ENCODE measurements around the gene FRMPD3. TPM values are rescaled to one million over a fixed set of nuclear protein-coding genes. Genes with fewer than 3 reads are reported as not detected.
"Not testable (repeated sequence)": the region's sequence is repeated elsewhere in the genome, so short reads cannot be mapped to it uniquely, and the experiment has no call there.

Gene FRMPD3
- total and polyA plus RNA-seq, 9 donors: 0.04 to 0.39 (median 0.12) TPM

- H3K9me3 ChIP-seq (replicated peaks; ENCODE audit: control insufficient read depth, low read depth, low read length); DNase-seq; H3K36me3 ChIP-seq (ENCODE audit: control insufficient read depth, insufficient read depth, low read length); H3K27ac ChIP-seq (ENCODE audit: low read length); H3K4me1 ChIP-seq (ENCODE audit: control insufficient read depth, insufficient read depth, low read length); H3K4me3 ChIP-seq (ENCODE audit: low read length): not testable (repeated sequence)
- WGBS (ENCODE audit: insufficient coverage): no CpG with 5 or more reads among the region's 4 CpGs
- H3K27me3 ChIP-seq (ENCODE audit: control insufficient read depth, insufficient read depth, low read length): peaks cover 19% of the 10 kb centered on the region
Measured at GRCh38 chrX:107471420-107471819, 22.0 kb downstream of the FRMPD3 start.

- Histone ChIP-seq H3K4me3 (ENCODE audit: low read length) (no peak overlapping the region), H3K27ac (ENCODE audit: low read length) (no peak overlapping the region), H3K27me3 (ENCODE audit: control insufficient read depth, insufficient read depth, low read length) (peaks cover 40% of the 10 kb centered on the region), H3K4me1 (ENCODE audit: control insufficient read depth, insufficient read depth, low read length) (no peaks in the 10 kb centered on the region), H3K9me3 (replicated peaks; ENCODE audit: control insufficient read depth, low read depth, low read length) (no peaks in the 10 kb centered on the region), H3K36me3 (ENCODE audit: control insufficient read depth, insufficient read depth, low read length) (no peaks in the 10 kb centered on the region)
- no peak for DNase-seq
- no CpG with 5 or more reads among the region's 4 CpGs for WGBS (ENCODE audit: insufficient coverage)
Measured at GRCh38 chrX:107477406-107477805, 28.0 kb downstream of the FRMPD3 start.

GRCh38 chrX:107480272-107480671 is 30.8 kb downstream of the FRMPD3 start:
- no peaks in the 10 kb centered on the region for H3K36me3 ChIP-seq (ENCODE audit: control insufficient read depth, insufficient read depth, low read length)
- 66% methylated on average over 3 of the region's 5 CpGs for WGBS (ENCODE audit: insufficient coverage)
- H3K4me1 ChIP-seq (ENCODE audit: control insufficient read depth, insufficient read depth, low read length): peaks cover 18% of the 10 kb centered on the region
- no peak overlapping the region for H3K4me3 ChIP-seq (ENCODE audit: low read length)
- H3K9me3 ChIP-seq (replicated peaks; ENCODE audit: control insufficient read depth, low read depth, low read length): no peaks in the 10 kb centered on the region
- H3K27me3 ChIP-seq (ENCODE audit: control insufficient read depth, insufficient read depth, low read length): peaks cover 51% of the 10 kb centered on the region
- DNase-seq: no peak
- no peak overlapping the region for H3K27ac ChIP-seq (ENCODE audit: low read length)

- no peak overlapping the region for H3K4me3 ChIP-seq (ENCODE audit: low read length)
- peaks cover 18% of the 10 kb centered on the region for H3K4me1 ChIP-seq (ENCODE audit: control insufficient read depth, insufficient read depth, low read length)
- H3K36me3 ChIP-seq (ENCODE audit: control insufficient read depth, insufficient read depth, low read length): no peaks in the 10 kb centered on the region
- no peaks in the 10 kb centered on the region for H3K9me3 ChIP-seq (replicated peaks; ENCODE audit: control insufficient read depth, low read depth, low read length)
- no peak for DNase-seq
- H3K27ac ChIP-seq (ENCODE audit: low read length): no peak overlapping the region
- H3K27me3 ChIP-seq (ENCODE audit: control insufficient read depth, insufficient read depth, low read length): peaks cover 55% of the 10 kb centered on the region
- 40% methylated on average over 1 of the region's 3 CpGs for WGBS (ENCODE audit: insufficient coverage)
Measured at GRCh38 chrX:107482046-107482445, 32.6 kb downstream of the FRMPD3 start.

GRCh38 chrX:107484002-107484726 is 34.7 kb downstream of the FRMPD3 start:
- H3K4me1 ChIP-seq (ENCODE audit: control insufficient read depth, insufficient read depth, low read length): peaks cover 18% of the 10 kb centered on the region
- H3K36me3 ChIP-seq (ENCODE audit: control insufficient read depth, insufficient read depth, low read length): no peaks in the 10 kb centered on the region
- peaks cover 43% of the 10 kb centered on the region for H3K27me3 ChIP-seq (ENCODE audit: control insufficient read depth, insufficient read depth, low read length)
- H3K4me3 ChIP-seq (ENCODE audit: low read length): no peak overlapping the region
- DNase-seq: peak; percentile 65
- no peak overlapping the region for H3K27ac ChIP-seq (ENCODE audit: low read length)
- no peaks in the 10 kb centered on the region for H3K9me3 ChIP-seq (replicated peaks; ENCODE audit: control insufficient read depth, low read depth, low read length)
- WGBS (ENCODE audit: insufficient coverage): 51% methylated on average over 4 of the region's 8 CpGs

GRCh38 chrX:107485013-107485412 is 35.6 kb downstream of the FRMPD3 start:
- H3K4me3 ChIP-seq (ENCODE audit: low read length): no peak overlapping the region
- WGBS (ENCODE audit: insufficient coverage): 49% methylated on average over 6 of the region's 6 CpGs
- no peaks in the 10 kb centered on the region for H3K9me3 ChIP-seq (replicated peaks; ENCODE audit: control insufficient read depth, low read depth, low read length)
- H3K27me3 ChIP-seq (ENCODE audit: control insufficient read depth, insufficient read depth, low read length): peaks cover 43% of the 10 kb centered on the region
- H3K4me1 ChIP-seq (ENCODE audit: control insufficient read depth, insufficient read depth, low read length): peaks cover 18% of the 10 kb centered on the region
- DNase-seq: peak; percentile 19
- H3K36me3 ChIP-seq (ENCODE audit: control insufficient read depth, insufficient read depth, low read length): no peaks in the 10 kb centered on the region
- H3K27ac ChIP-seq (ENCODE audit: low read length): no peak overlapping the region

- WGBS (ENCODE audit: insufficient coverage): no CpG with 5 or more reads among the region's 2 CpGs
- H3K27ac ChIP-seq (ENCODE audit: low read length): no peak overlapping the region
- peaks cover 29% of the 10 kb centered on the region for H3K27me3 ChIP-seq (ENCODE audit: control insufficient read depth, insufficient read depth, low read length)
Measured at GRCh38 chrX:107493141-107493540, 43.7 kb downstream of the FRMPD3 start.

GRCh38 chrX:107496786-107497185 is 47.3 kb downstream of the FRMPD3 start:
- Histone ChIP-seq H3K27ac (ENCODE audit: low read length) (no peak overlapping the region), H3K4me3 (ENCODE audit: low read length) (no peak overlapping the region), H3K36me3 (ENCODE audit: control insufficient read depth, insufficient read depth, low read length) (no peaks in the 10 kb centered on the region), H3K27me3 (ENCODE audit: control insufficient read depth, insufficient read depth, low read length) (peaks cover 31% of the 10 kb centered on the region), H3K9me3 (replicated peaks; ENCODE audit: control insufficient read depth, low read depth, low read length) (no peaks in the 10 kb centered on the region), H3K4me1 (ENCODE audit: control insufficient read depth, insufficient read depth, low read length) (no peaks in the 10 kb centered on the region)
- DNase-seq: no peak
- 33% methylated on average over 1 of the region's 3 CpGs for WGBS (ENCODE audit: insufficient coverage)

More at GRCh38 chrX:107493141-107493540, 43.7 kb downstream of the FRMPD3 start:
- Histone ChIP-seq H3K9me3 (replicated peaks; ENCODE audit: control insufficient read depth, low read depth, low read length) (no peaks in the 10 kb centered on the region), H3K36me3 (ENCODE audit: control insufficient read depth, insufficient read depth, low read length) (no peaks in the 10 kb centered on the region), H3K4me1 (ENCODE audit: control insufficient read depth, insufficient read depth, low read length) (no peaks in the 10 kb centered on the region), H3K4me3 (ENCODE audit: low read length) (no peak overlapping the region)
- no peak for DNase-seq

Other genes starting within 250 kb of the FRMPD3 start
- gene NUP62CL, start 243.2 kb upstream of the FRMPD3 start, total RNA-seq: 0.84 TPM
- under 1 TPM; 0.36 to 0.85 (median 0.47) TPM for gene NUP62CL, start 243.2 kb upstream of the FRMPD3 start, polyA plus RNA-seq (ENCODE audit: insufficient read depth in 1 of 8, insufficient read length in 8 of 8, low replicate concordance in 1 of 8)
- gene DNAAF6, start 243.0 kb upstream of the FRMPD3 start, total RNA-seq: not detected
- gene DNAAF6, start 243.0 kb upstream of the FRMPD3 start, polyA plus RNA-seq (ENCODE audit: insufficient read depth in 1 of 8, insufficient read length in 8 of 8, low replicate concordance in 1 of 8): not detected
- gene PRPS1, start 178.9 kb downstream of the FRMPD3 start, total RNA-seq: 18.2 TPM
- 10 to 100 TPM; 25.0 to 31.1 (median 28.4) TPM for gene PRPS1, start 178.9 kb downstream of the FRMPD3 start, polyA plus RNA-seq (ENCODE audit: insufficient read depth in 1 of 8, insufficient read length in 8 of 8, low replicate concordance in 1 of 8)